GM18499 (cell line): ENCODE measurements around the gene BID.
"Not testable (repeated sequence)": the region's sequence is repeated elsewhere in the genome, so short reads cannot be mapped to it uniquely, and the experiment has no call there.

Source experiments
- ATAC-seq: cut with Tn5 transposase; IDR thresholded peaks from one replicate; pipeline ENCODE4 v1.9.1; 2021; ENCODE audit warnings: moderate number of reproducible peaks; ENCODE audit not compliant: insufficient read depth, unreplicated experiment

The BID gene

DNA sequence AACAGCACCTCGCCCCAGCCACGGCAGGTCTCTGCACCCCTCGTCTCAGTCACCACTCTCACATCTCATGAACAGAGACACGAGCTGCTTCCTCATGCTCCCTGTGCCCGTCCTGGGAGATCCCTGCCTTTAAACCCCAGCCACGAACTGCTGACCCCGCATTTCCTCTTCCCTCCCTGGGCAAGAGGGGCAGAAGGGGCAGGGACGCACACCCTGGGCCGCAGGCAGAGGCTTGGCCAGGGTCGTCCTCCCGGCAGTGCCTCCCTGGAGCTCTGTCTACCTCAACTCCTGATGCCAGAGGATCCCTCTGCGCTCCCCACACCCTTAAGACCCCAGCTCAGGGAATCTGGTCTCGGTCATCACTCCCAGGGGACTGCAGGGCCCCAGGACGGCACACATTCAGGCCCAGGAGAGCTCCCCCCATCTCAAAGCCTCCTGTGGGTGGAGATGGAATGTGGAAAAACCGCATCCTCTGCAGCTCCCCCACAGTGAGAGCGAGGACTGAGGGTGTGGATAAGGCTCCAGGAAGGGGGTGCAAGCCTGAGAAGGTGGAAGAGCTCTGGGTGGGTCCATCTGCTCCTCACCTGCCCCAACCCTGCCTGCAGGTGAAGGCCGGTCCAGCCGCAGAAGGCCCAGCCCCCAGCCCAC is 1.2 kb downstream of the BID start:
- no peak for ATAC-seq

GRCh38 chr22:17772249-17772957 is 1.9 kb downstream of the BID start:
- ATAC-seq = no peak

- no peak for ATAC-seq
Observed at GRCh38 chr22:17770180-17771077, 3.8 kb downstream of the BID start.

- ATAC-seq = no peak
Observed at GRCh38 chr22:17769716-17770082, 4.6 kb downstream of the BID start.

- ATAC-seq = no peak
Observed at GRCh38 chr22:17769013-17769715, 5.1 kb downstream of the BID start.

- ATAC-seq = no peak
Observed at GRCh38 chr22:17767233-17768065, 6.8 kb downstream of the BID start.

GRCh38 chr22:17764852-17765251 is 9.4 kb downstream of the BID start:
- not testable (repeated sequence) for ATAC-seq

DNA sequence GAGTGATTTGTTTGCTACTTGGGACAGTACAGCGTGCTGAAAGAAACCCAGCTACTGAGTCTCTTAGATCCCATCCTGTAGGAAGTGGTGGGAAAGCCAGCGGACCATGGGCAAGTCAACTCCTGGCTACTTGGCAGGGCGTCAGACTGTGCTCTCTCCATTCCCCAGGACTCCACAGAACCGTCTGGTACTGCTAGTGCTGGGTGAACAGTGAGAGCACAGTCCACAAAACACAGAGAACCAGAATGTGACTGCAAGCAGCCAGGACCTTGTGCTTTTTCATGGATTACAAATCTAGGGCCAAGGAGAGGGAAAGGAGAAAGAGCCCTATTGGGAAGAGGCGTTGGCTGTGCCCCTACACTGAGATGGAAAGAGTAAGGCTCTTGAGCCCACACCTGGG is 10.2 kb downstream of the BID start:
- ATAC-seq = no peak

- not testable (repeated sequence) for ATAC-seq
Observed at GRCh38 chr22:17763442-17763841, 10.8 kb downstream of the BID start.

- ATAC-seq = no peak
Observed at GRCh38 chr22:17761138-17761488, 13.2 kb downstream of the BID start.

GRCh38 chr22:17754233-17754925 is 19.9 kb downstream of the BID start:
- ATAC-seq = no peak

DNA sequence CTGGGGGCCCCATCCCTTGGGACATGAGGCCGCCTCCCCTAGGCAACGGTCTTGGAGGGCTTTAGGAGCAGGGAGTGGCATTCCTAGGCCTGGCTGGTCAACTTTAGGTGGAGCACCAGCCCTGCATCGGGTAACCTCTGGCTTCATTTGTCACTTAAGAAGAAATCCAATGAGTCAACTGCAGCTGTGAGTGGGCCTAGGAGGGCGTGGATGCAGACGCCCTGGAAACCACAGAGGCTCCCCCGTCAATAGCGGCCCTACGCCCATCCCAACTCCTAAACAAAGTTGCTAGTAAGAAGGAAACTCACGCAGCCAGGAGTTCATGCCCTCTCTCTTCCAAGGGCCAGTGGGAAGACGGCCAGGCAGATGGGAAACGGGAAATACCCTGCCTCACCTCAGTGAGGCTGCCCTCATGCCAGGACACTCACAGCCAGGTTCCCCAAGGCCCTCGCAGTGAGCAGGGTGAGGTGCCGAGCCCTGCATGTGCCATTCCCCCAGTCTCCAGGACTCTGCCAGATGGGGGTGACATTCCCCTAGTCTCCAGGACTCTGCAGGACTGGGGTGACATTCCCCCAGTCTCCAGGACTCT is 20.8 kb downstream of the BID start:
- no peak for ATAC-seq

GRCh38 chr22:17751596-17751995 is 22.7 kb downstream of the BID start:
- ATAC-seq = no peak

DNA sequence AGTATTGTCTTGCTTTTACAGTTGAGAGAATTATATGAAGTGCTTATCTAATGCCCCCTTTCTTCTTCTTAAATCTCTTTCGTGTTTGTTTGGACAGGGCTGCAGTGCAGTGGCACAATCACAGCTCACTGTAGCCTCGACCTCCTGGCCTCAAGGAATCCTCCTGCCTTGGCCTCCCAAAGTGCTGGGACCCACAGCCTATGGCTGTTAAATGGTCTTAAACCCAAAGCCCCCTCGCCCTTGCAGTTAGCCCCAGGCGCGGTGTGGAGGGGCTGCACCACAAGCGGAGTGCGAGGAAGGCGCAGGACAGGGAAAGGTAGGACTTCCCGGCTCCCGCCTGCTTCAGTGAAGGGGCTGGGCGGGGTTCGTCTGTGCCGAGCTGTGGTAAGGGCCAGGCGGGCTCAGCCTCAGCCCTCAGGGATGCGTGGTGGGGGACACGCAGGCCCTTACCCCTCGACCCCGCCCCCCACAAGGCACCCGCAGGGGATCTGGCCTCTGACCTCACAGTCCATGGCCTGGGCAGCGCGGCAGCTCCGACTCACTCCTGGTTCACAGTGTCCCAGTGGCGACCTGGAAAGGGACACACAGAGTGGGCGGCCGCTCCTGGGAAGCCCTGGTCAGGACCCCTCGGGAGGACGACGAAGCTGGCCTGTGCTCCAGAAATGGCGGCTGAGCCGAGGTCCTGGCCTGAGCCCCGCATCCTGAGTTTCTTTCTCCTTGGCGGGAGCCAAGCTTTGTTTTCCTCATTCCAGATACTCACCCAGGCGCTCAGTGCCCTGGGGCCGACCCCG is 24.5 kb downstream of the BID start:
- ATAC-seq = no peak

GRCh38 chr22:17748555-17749353 is 25.5 kb downstream of the BID start:
- no peak for ATAC-seq

DNA sequence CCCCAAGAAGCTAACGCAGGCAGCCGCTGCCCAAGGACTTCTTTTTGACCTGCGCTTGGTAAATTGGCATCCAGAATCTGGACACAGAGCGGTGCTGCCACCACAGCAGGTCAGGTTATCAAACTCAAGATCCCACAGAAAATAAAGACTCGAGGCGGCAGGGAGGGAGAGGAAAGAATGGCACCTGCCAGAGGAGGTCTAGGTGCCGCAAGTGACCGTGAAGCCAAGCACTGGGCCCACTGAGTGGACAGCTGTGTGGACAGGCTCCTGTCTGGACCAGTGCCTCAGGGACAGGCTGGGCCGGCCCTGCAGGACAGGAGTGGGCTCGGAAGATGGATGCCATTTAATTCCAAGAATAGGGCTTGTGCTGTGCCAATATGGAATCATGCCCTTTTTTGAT is 27.4 kb downstream of the BID start:
- no peak for ATAC-seq

GRCh38 chr22:17744430-17744829 is 29.8 kb downstream of the BID start:
- no peak for ATAC-seq
